Measurements from ENCODE around the gene C2orf42.
A peak's percentile ranks its signal among the peaks of the same experiment; 100 is the strongest.
"Not testable (repeated sequence)": the region's sequence is repeated elsewhere in the genome, so short reads cannot be mapped to it uniquely, and the experiment has no call there.

Gene C2orf42

DNA sequence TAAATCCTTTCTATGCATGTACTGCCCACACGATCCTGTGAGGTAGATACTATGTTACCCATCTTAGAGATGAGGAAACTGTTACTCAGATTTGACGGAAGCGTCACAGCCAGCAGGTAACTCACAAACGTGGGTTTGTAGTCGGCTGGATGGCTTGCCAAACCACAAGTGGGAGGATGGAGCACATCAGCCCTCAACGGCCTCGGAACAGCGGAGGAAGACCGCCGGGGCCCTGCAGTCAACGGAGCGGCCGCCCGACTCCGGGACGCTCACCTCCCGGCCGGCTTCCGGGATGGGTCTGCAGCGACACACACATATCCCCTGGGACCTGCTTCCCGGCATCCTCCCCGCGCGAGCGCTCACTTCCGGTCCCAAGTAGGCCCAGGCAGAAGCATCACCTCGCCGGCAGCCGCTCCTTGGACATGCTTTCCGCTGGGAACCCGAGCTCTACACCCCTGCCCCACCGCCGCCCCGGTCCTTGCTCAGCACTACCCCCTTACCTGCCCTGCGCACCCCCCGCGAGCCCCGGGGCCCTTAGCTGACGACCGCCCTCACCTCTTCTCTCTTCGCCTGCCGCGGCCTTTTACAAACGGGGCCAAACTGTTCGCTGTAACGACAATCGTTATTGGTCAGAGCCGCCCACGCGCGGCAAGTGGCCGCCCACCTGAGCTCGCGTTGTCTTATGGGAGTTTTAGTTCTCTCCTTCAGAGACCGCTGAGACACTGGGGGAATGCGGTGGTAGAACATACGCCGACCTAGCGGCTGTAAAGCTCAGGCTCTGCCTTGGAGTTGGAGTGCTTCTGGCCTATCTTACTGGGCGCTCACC lies at the start of gene C2orf42:
Gene C2orf42 (minus strand): TSS at position 602 of the 826 bp plus-strand sequence. CDS start 9,034 bp downstream, outside the sequence.
- DNase-seq (ENCODE audit: low spot score) = peak; percentile 95

GRCh38 chr2:70240599-70240998 lies 49.8 kb upstream of the C2orf42 start:
- no peak for DNase-seq (ENCODE audit: low spot score)

GRCh38 chr2:70233926-70234325 lies 43.1 kb upstream of the C2orf42 start:
- DNase-seq (ENCODE audit: low spot score) = no peak

DNA sequence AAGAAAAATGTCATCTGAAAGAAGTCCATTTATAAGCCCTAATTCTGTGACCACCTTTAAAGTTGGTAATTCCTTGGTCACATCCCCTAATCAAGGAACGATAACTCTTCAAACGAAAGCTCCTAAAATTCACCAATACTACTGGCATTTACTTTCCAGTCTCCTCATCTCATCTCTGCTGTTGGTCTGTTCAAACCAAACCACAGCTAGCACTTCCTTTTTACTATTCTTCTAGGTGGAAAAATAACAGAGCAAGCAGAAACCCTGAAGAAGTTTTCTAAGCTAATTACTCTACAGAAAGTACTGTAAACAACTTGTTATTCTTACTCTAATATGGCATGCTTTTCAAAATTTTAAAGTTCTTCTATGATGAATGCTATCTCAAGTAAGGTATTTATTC lies 36.0 kb upstream of the C2orf42 start:
- no peak for DNase-seq (ENCODE audit: low spot score)

GRCh38 chr2:70223305-70223704 lies 32.5 kb upstream of the C2orf42 start:
- DNase-seq (ENCODE audit: low spot score) = not testable (repeated sequence)

GRCh38 chr2:70214953-70215549 lies 24.2 kb upstream of the C2orf42 start:
- DNase-seq (ENCODE audit: low spot score) = no peak

DNA sequence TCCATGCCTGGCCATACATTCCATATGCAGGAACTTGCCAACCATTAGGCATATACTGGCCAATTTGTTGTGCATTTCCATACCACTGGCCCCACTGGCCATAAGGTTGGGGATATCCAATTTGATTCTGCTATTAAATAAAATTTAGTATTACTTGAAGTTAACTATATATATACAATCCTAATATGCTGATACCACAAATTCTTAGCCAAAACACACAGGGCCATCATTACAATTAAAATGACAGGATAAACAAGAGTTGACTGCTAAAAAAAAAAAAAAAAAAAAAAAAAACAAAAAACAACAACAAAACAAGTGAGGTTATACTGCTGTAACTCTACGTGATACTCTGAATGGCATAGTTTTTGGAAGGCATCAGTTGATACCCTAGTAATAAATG lies 23.5 kb upstream of the C2orf42 start:
- DNase-seq (ENCODE audit: low spot score) = no peak

DNA sequence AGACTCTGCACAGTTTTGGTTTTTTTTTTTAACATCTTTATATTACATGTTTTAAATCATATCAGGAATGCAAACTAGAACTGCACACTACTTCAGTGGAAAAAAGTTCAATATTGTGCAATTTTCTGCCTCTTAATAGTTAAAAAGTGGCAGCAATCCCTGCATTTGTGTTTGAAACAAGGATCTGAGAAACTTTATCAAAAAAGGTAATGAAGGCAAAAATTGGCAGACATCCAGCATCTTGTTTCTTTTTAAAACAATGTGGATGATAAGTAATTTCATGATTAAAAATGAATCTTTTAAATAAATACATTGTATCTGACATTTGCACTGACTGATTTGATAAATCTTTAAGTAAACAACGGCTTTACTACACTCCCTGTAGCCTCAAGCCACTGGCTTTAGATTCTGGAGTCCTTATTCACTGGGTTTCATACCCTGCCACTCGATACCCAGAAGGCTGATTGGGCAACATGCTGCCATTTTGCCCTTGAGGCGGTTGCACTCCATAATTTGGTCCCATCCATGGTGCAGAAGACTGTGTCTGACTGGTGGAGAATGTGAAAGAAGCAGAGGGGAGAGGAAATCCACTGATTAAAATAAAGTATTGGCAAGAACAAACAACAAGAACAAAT lies 21.6 kb upstream of the C2orf42 start:
- no peak for DNase-seq (ENCODE audit: low spot score)

- DNase-seq (ENCODE audit: low spot score) = no peak
Observed at GRCh38 chr2:70211595-70211994, 20.8 kb upstream of the C2orf42 start.

DNA sequence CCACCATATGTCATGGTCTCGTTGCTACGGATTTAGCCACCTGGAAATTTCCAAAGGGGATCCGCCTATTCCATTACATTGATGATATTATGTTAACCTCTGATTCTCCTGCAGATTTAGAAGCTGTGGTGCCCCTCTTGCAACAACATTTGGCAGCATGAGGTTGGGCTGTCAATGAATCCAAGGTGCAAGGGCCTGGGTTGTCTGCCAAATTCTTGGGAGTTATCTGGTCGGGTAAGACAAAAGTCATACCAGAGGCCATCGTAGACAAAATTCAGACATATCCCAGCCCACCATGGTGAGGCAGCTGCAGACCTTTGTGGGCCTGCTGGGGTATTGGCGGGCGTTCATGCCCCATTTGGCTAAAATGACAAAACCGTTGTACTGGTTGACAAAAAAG lies 13.6 kb upstream of the C2orf42 start:
- DNase-seq (ENCODE audit: low spot score) = no peak

GRCh38 chr2:70203086-70203485 lies 12.3 kb upstream of the C2orf42 start:
- DNase-seq (ENCODE audit: low spot score) = no peak

- no peak for DNase-seq (ENCODE audit: low spot score)
Observed at GRCh38 chr2:70202236-70202806, 11.5 kb upstream of the C2orf42 start.

- no peak for DNase-seq (ENCODE audit: low spot score)
Observed at GRCh38 chr2:70201831-70202230, 11.0 kb upstream of the C2orf42 start.

DNA sequence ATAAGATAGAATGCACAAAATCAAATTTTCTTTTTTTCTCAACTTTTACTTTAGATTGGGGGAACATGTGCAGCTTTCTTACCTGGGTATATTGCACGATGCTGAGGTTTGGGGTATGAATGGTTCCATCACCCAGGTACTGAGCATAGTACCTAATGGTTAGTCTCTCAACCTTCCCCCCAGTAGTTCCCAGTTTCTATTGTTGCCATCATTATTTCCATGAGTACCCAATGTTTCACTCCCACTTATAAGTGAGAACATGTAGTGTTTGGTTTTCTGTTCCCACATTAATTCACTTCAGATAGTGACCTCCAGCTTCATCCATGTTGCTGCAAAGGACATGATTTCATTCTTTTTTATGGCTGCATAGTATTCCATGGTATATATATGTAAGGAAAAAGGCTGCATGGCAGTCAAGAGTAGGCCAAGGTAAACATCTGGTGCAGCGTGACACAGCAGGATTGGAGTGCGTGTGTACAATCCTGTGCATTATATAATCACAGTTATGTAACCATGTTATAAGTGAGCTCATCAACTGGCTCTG lies 10.5 kb upstream of the C2orf42 start:
- no peak for DNase-seq (ENCODE audit: low spot score)

DNA sequence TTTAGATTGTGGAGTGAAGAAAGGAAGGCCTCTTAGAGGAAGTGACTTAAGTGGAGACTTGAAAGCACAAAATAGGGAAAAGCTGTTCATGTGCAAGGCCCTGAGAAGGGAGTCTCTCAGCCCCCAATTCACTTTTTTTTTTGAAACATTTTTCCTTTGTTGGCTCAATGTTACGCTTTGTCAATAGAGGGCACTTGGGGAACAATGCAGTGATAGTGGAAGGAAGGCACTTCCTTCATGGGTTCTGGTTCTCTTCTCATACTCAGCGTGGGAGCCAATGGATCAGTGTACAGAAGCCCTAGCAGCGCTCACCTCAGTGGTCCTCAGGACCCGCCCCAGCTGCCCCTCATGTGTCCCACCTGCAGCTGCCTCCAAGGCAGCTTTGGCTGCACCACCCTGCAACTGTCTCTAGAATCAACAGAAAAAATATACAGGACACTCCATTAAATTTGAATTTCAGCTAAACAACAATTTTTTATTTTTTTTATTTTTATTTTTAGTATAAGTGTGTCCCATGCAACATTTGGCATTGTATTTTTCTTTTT lies 8.6 kb upstream of the C2orf42 start:
- DNase-seq (ENCODE audit: low spot score) = no peak

DNA sequence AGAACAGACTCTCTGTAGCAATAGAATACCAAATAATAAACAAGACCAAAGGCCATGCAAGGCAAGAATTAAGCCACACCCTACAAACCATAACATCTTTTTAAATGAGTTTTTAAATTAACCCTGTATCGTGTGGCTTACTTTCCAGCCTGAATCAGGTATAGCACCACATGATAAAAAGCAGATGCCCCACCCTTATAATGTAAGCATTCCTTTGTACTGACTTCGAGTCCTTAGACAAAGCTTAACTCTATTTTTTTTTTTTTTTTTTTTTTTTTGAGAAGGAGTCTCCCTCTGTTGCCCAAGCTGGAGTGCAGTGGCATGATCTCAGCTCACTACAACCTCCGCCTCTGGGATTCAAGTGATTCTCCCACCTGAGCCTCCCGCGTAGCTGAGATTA lies 1.7 kb upstream of the C2orf42 start:
- DNase-seq (ENCODE audit: low spot score) = no peak

GRCh38 chr2:70191244-70191735 lies 471 bp upstream of the C2orf42 start:
- DNase-seq (ENCODE audit: low spot score) = no peak

GRCh38 chr2:70188460-70188859 lies 2.4 kb downstream of the C2orf42 start:
- DNase-seq (ENCODE audit: low spot score) = no peak

DNA sequence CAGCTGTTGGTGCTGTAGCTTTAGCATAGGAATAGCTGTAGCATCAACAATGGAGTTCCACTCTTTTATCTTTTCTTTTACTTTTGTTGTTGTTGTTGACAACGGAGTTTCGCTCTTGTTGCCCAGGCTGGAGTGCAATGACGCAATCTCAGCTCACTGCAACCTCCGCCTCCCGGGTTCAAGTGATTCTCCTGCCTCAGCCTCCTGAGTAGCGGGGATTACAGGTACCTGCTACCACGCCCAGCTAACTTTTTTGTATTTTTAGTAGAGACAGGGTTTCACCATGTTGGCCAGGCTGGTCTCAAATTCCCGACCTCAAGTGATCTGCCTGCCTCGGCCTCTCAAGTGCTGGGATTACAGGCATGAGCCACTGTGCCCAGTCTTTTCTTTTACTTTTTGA lies 3.6 kb downstream of the C2orf42 start:
- DNase-seq (ENCODE audit: low spot score) = not testable (repeated sequence)

GRCh38 chr2:70182689-70183088 lies 8.1 kb downstream of the C2orf42 start:
- no peak for DNase-seq (ENCODE audit: low spot score)

- no peak for DNase-seq (ENCODE audit: low spot score)
Observed at GRCh38 chr2:70181363-70181956, 9.4 kb downstream of the C2orf42 start.

GRCh38 chr2:70173520-70173919 lies 17.3 kb downstream of the C2orf42 start:
- DNase-seq (ENCODE audit: low spot score) = no peak

All from ecto neural progenitor cell (in vitro differentiated cells).